ENCODE data around the gene HIC1. TPM values are rescaled to one million over a fixed set of nuclear protein-coding genes. Genes with fewer than 3 reads are reported as not detected.

HIC1 gene
- total and polyA plus RNA-seq, 9 of the 15 experiments (the other 6 are each of a cell fraction or from before 2014, with no cell fraction given), result 0.01 to 2.5 (median 0.18) TPM

DNA sequence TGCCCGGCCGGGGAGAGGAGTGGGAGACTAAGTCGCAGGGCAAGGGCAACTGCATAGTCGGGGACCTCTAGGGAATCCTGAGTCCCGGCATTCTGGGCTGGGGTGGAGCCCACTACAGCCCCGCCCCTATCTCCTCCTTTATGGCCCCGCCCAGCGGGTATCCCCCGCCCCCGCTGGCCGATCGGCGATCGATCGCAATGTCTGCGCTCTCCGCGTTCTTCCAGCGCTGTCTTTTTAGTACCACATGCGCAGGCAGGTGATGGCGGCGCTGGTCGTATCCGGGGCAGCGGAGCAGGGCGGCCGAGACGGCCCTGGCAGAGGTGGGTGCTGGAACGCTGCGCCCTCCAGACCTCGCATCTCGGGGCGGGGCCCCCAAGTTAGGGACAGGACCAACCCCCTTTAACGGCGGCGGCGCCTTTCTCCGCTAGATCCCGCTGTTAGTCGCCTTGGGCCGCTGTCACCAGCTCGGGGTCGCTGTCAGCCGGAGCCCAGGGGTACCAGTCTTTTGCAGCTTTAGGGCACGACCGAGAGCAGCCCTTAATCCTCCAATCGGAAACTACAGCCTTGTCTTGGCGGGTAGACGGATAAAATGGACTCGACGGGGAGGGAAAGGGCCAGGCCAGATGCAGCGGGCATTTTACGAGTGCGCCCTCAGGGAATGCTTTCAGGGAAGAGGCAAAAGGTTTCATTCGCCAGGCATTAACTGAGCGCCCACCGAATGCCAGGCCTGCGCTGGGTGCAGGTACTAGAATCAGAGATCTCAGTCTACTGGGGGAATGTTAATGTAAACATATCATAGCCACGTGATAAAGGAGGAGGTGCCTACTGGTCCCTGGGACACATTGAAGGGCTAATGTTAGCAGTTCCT is 24.8 kb upstream of the HIC1 start, which contains the start of gene DPH1 (continued):
- no peak for TF ChIP-seq PRMT5 (CRISPR knock-in tag; IDR thresholded peaks at IDR 0.05)
- TF ChIP-seq ZNF184 (CRISPR knock-in tag; IDR thresholded peaks at IDR 0.05), result no peak
- TF ChIP-seq, protein P1, sequence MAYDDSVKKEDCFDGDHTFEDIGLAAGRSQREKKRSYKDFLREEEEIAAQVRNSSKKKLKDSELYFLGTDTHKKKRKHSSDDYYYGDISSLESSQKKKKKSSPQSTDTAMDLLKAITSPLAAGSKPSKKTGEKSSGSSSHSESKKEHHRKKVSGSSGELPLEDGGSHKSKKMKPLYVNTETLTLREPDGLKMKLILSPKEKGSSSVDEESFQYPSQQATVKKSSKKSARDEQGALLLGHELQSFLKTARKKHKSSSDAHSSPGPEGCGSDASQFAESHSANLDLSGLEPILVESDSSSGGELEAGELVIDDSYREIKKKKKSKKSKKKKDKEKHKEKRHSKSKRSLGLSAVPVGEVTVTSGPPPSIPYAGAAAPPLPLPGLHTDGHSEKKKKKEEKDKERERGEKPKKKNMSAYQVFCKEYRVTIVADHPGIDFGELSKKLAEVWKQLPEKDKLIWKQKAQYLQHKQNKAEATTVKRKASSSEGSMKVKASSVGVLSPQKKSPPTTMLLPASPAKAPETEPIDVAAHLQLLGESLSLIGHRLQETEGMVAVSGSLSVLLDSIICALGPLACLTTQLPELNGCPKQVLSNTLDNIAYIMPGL (CRISPR knock-in tag; IDR thresholded peaks at IDR 0.05), result no peak
- no peak for TF ChIP-seq ZNF253 (CRISPR knock-in tag; conservative IDR thresholded peaks at IDR 0.05)
- TF ChIP-seq GATAD2B (IDR thresholded peaks at IDR 0.05; ENCODE audit: borderline replicate concordance), result no peak
- peak; percentile 99 for TF ChIP-seq NKRF (IDR thresholded peaks at IDR 0.05; ENCODE audit: borderline replicate concordance)
- TF ChIP-seq RBM22 (IDR thresholded peaks at IDR 0.05; ENCODE audit: low read depth, low read length, poor library complexity, severe bottlenecking), result no peak
- no peak for TF ChIP-seq RBM15 (IDR thresholded peaks at IDR 0.05; ENCODE audit: insufficient read depth, low read length)
- no peak for TF ChIP-seq DMBX1 (CRISPR knock-in tag; IDR thresholded peaks at IDR 0.05; ENCODE audit: borderline replicate concordance)
- no peak for TF ChIP-seq MGA (IDR thresholded peaks at IDR 0.05)
- peak; percentile 90; the same call in 1 of the 2 replicates for TF ChIP-seq MXI1 (IDR thresholded peaks at IDR 0.05; ENCODE audit: low read depth, low read length)
- TF ChIP-seq ZC3H8 (IDR thresholded peaks at IDR 0.05), result no peak

Measured in K562 (cell line).